HTR-8/SVneo (cell line): Measurements from ENCODE around the gene CD177.
"Not testable (repeated sequence)": the region's sequence is repeated elsewhere in the genome, so short reads cannot be mapped to it uniquely, and the experiment has no call there.

Experiments used
- DNase-seq: peaks from one replicate; pipeline ENCODE4 v3.0.0; 2011; ENCODE audit warnings: low spot score, mixed read lengths; ENCODE audit not compliant: insufficient read length
- FAIRE-seq: peaks from 2 replicates; lab custom pipeline; 2011; peaks lifted over from hg19 to GRCh38; lab: Jason Lieb, UNC

The CD177 gene

DNA sequence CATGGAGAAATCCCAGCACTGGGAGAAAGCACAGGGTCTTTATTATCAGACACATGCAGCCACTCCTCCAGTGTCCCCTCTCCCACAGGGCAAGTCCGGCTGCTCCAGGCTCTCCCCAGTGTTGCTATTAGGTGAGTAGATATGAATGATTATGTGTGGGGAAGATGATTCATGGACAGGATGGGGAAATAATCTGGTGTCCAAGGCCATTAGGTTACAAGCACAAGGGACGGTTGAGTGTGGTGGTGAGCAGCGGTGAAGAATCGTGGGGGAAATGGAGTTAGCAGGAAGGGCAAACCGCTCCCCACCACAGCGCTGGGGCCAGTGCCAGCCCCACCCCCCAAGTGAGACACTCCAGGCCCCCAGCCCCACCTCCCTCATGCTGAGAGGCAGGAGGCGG is 19.0 kb downstream of the CD177 start:
- FAIRE-seq (no peak), DNase-seq (no peak)

DNA sequence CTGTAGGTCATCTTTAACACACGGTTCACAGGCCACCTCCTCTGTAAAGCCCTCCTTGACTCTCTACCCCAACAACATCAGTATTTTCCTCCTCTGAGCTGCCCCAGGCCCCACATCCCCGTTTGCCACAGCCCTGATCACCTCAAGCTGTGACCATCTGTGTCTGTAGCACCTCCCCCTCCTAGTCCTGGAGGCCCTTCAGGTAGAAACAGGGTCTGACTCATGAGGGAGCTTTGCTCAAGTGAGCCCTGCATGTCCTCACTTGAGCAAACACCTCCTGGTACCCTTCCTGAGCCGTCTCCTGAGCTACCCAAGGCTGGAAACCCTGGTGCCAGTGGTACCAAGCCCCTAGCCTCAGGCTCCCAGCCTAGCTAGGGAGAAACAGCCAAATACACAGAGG is 24.1 kb downstream of the CD177 start:
- FAIRE-seq = peak; percentile 52
- not testable (repeated sequence) for DNase-seq

DNA sequence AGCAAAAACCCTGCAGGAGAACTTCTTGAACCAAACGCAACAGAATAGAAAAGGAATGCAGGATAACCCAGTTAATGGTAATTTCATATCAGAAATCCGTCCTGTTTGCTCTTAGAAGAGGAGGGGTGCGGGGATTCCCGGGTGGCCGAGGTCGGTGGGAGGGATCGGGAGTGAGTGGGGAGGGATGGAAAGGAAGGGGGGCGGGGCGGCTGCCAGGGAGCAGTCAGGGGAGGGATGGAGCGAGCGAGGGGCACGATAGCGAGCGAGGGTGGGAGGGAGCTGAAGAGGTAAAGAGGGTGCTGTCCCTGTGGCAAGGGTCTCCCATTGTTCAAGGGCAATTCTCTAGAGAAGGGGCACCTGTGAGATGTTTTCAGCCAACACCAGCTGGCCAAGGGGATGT is 26.5 kb downstream of the CD177 start:
- FAIRE-seq (no peak), DNase-seq (no peak)

DNA sequence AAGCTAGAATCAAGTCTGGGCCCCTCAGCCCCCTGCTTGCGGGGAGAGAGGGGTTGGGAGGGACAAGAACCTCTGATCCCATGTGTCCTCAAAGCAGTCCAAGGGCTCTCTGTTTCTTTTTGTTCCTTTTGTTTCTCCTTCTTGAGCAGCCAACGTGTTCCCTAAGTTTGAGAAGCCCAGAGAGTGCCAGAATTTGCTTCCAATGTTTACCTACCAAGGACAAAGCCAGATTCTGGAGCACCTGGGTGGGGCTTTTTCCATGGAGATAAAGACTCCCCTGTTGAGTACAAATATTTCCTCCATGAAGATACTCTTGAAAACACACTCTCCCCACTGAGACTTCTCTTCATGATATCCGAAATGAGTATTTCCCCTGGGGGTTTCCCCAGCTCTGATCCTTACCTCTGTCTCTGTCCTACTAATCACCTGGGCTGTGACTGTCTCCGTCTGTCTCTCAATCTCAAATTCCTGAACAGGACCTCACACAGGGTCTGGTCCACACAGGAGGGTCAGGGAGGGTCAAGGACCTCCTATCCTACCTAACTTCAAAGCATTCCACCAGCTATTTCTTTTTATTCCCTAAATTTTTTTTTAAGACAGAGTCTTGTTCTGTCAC is 27.4 kb downstream of the CD177 start:
- no peak for DNase-seq
- no peak for FAIRE-seq

DNA sequence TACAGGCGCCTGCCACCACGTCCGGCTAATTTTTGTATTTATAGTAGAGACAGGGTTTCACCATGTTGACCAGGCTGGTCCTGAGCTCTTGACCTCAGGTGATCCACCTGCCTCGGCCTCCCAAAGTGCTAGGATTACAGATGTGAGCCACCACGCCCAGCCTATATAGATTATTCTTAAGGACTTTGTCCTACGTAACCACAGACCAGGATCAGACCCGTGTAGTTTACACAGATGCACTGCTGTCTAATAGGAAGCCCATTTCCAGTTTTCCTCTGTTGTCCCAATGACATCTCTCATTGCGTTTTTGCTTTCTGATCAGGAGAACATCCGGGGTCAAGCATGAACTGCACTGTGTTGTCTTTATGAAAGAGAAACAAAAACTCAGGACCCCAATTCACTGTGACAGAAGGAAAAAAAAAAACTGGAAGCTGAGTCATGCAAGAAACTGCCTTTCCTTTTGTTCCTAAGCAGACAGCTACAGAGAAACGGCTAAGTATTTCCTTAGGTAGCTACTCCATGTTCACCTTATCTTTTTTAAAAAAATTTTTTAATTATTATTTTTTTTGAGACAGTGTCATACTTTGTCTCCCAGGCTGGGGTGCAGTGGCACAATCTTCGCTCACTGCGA is 29.2 kb downstream of the CD177 start:
- DNase-seq, FAIRE-seq: not testable (repeated sequence)

DNA sequence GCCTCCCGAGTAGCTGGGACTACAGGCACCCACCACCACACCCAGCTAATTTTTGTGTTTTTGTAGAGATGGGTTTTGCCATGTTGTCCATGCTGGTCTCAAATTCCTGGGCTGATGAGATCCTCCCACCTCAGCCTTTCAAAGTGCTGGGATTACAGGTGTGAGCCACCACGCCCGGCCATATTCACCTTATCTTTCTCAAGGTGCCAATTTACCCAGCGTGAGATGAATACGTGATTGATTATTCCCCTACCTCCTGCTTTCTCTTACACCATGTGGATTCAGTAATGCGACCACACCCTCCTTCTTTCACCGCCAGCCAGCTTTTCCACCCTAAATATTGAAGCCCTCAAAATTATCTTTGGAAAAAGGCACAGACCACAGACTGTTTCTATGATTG is 29.8 kb downstream of the CD177 start:
- FAIRE-seq = peak; percentile 57
- DNase-seq = not testable (repeated sequence)

DNA sequence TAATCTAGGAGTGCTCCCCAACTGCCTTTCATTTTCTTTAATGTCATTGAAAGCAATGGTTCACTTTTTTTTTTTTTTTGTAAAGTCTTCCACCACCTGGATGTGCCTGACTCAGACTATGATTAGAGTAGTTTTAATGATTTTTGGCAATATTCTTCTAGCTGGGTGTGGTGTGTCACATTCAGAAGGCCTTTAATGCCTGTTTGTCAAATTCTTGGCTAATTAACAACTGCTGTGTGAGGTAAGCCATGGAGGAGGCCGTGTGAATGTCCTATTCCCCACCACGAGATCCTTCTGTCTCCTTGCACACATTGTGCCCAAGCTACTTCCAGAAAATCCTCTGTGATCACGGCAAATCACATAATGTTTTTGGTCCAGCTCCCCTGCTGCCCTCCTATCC is 30.3 kb downstream of the CD177 start:
- not testable (repeated sequence) for FAIRE-seq

DNA sequence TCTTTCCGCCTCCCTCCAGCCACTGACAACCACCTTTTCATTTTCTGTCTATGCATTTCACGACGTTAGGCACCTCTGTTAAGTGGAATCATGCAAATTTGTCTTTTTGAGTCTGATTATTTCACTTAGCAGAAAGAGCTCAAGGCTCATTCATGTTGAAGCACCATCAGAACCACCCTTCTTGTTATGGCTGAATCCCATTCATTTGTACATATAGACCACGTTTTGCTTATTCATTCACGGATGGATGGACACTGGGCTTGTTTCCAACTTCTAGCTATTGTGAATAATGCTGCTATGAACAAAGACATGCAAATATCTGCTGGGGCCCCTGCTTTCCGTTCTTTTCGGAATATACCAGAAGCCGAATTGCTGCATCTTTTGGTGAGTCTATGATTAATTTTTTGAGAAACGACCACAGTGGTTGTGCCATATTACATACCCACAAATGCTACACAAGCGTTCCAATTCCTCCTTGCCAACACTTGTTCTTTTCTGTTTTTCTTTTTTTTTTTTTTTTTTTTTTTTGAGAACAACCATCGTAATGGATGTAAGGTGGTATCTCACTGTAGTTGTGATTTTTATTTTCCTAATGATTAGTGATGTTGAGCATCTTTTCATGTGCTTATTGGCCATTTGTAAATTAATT is 37.5 kb downstream of the CD177 start:
- not testable (repeated sequence) for FAIRE-seq, DNase-seq

More for the DNA sequence above, 30.3 kb downstream of the CD177 start:
- DNase-seq = not testable (repeated sequence)

DNA sequence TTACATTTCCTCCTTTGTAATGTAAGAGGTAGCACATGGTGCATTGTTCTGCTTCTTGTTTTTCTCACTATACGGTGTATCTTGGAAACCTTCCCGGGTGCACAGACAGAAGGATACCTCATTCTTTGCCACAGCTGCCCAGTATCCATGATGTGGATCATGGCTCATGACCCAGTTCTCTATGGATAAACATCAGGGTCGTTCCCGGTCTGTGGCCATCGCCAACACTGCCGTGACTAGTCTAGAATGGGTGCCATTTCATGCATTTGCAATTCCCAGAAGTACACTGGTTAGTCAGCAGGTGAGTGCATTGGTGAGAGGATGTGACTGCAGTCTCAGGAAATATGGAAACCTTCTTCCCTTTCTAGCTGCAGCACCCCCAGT is 38.1 kb downstream of the CD177 start:
- peak; percentile 68 for FAIRE-seq
- DNase-seq = not testable (repeated sequence)

DNA sequence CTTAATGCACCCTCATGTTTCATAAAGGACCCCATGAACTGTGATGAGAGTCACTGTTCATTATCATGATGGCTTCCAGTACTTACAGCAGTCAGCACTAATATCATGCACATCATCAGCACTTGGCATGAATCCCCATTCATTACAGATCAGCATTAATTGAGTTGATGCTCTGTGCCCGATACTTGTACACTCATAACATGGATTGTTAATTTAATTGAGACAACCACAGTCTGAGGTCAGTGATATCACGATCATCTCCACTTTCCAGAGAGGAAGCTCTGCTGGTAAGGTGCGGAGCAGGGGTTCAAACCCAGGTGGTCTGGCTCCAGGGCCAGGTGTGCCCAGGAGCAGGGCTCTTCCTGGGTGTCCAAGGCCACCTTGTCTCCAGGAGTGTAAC is 40.0 kb downstream of the CD177 start:
- FAIRE-seq = peak; percentile 69
- DNase-seq = not testable (repeated sequence)

DNA sequence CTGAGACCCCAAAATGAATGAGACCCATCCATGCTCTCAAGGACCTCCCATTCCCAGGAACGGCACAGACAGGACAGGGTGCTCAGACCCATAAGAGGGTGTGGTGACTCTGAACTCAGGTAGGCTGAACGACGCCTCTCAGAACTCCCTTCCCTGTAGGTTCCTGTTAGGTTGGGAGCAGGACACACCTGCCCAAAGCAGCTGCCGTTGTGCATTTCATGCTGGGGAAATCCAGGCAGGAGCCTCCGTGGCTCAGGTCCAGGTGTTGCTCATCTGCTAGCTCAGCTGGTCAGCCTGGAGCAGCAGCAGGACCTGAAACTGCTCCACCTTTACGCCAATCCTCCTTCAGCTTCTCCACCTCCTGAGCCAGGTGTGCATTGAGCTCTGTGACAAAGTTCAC is 42.1 kb downstream of the CD177 start:
- peak; percentile 44 for FAIRE-seq
- DNase-seq = no peak

DNA sequence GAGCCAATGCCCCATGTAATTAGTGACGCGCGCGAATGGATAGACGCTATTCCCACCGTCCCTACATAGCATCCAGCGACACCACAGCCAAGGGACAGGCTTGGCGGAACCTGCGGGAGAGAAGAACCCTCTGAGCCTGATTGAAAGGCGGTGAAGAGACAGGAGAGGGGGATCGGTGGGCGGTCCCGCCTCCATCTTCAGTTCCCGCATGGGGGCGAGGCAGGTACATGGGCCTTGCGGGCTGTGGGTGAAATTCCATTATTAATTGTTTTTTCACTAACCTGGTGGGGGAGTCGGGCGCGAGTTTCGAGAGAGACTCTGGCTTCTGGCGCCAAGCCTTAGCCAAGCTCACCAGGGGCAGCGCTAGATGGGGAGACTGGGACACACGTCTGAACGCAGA is 52.8 kb downstream of the CD177 start:
- DNase-seq (no peak), FAIRE-seq (no peak)

DNA sequence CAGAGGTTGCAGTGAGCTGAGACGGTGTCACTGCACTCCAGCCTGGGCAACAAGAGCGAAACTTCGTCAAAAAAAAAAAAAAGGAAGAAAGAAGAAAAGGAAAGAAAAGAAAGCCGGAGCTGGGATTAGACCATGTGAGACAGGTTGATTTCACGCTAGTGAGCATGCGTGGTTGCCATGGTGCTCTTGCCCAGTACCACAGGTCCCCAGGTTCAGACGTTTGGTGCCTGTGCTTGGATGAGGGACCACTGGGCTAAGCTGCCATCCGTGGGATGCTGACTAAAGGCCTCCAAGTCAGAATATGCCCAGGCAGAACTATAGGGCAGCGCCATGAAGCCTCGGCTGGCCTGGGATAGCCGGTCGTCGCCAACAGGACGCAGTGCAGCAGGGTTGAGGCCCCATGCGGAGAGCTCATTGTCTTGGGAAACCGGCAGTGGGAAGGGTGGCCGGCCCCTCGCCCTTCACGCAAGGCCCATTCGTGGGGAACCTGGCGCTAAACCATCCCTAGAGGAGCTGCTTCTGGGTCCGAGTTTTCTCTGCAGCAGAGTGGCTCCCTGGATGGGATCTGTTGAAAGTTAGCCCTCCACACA is 54.0 kb downstream of the CD177 start:
- DNase-seq (no peak), FAIRE-seq (no peak)

DNA sequence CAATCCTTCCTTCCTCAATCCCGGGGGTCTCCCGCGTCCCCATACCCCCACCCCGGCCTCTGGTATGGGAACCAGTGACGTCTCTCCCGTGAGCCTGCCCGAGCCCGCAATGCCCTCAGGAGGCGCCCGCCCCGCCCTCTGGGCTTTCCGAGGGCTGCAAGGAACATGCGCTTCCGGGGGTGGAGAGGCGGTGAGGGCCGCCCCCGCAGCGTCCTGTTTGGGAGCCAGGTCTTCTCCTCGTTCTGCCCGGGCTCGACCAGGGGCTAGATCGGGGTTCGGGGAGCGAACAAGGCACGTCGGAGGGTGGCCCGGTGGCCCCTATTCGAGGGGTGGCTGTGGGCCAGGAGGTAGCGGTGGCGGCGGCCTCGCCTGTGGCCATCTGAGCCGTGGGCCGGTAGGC is 54.6 kb downstream of the CD177 start:
- no peak for FAIRE-seq
- DNase-seq = no peak

DNA sequence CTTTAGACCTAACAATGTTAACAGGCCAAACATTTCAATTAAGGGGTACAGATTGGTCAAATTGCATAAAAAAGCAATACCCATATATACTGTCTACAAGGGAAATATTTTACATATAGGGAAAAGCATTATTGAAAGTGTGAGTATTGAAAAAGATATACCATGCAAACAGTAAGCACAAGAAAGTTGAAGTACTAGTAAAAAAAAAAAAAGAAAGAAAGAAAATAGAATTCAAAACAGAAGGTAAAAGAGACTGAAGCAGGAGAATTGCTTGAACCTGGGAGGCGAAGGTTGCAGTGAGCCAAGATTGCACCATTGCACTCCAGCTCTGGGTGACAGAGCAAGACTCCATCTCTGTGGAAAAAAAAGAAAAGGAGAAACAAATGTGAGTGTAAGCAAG is 55.9 kb downstream of the CD177 start:
- FAIRE-seq = no peak

DNA sequence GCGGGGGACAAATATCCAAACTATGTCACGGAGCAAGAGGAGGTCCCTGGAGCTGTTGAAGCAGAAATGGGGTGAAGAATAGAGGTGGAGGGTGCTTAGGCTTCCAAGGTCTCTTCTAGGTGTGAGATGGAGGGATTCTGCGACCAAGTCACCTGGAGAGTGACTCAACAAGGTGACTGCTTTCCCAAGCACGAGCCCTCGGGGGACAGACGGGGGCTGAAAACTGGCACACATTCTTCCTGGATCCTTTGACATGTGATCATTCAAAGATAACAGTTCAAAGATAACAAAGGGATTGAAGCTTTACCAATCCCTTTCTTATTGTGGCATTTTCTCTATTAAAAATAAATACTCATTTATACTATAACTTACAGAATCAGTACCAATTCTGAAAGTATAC is 59.0 kb downstream of the CD177 start:
- FAIRE-seq (no peak), DNase-seq (no peak)

More for the DNA sequence above, 55.9 kb downstream of the CD177 start:
- DNase-seq = no peak
